ENCODE data around the gene SHFL.

The SHFL gene

GRCh38 chr19:10078329-10078728, 7.8 kb upstream of the SHFL start:
- Histone ChIP-seq H3K27me3 (peaks cover 0 to 3% of the 10 kb centered on the region in 2 donors), H3K9me3 (peaks cover 2 to 9% (median 6%) of the 10 kb centered on the region in 3 donors), H3K36me3 (no peaks in the 10 kb centered on the region), H3K4me3 (no peak overlapping the region), H3K4me1 (no peaks in the 10 kb centered on the region), H3K27ac (no peak overlapping the region)
- DNase-seq: no peak
- intact Hi-C loops (cut with DNase I; ENCODE audit: low total_unique reads): no loop called here
- no peak for TF ChIP-seq CTCF (IDR thresholded peaks at IDR 0.05)

GRCh38 chr19:10079031-10079453, 7.1 kb upstream of the SHFL start:
- Histone ChIP-seq H3K4me3 (no peak overlapping the region), H3K4me1 (no peaks in the 10 kb centered on the region), H3K9me3 (peaks cover under 1 to 3% (median 2%) of the 10 kb centered on the region in 3 donors), H3K27ac (no peak overlapping the region), H3K36me3 (no peaks in the 10 kb centered on the region), H3K27me3 (peaks cover 0 to 3% of the 10 kb centered on the region in 2 donors)
- no peak for DNase-seq
- no peak for TF ChIP-seq CTCF (IDR thresholded peaks at IDR 0.05)
- intact Hi-C loops (cut with DNase I; ENCODE audit: low total_unique reads): no loop called here

- Histone ChIP-seq H3K9me3 (no peaks in the 10 kb centered on the region), H3K27ac (no peak overlapping the region), H3K27me3 (peaks cover 0 to 3% of the 10 kb centered on the region in 2 donors), H3K36me3 (peaks cover 0 to under 1% (median under 1%) of the 10 kb centered on the region in 3 donors), H3K4me1 (peaks cover 0 to 17% (median 5%) of the 10 kb centered on the region in 4 donors), H3K4me3 (no peak overlapping the region)
- TF ChIP-seq CTCF (IDR thresholded peaks at IDR 0.05): no peak
- no peak for DNase-seq
- intact Hi-C loops (cut with DNase I; ENCODE audit: low total_unique reads): no loop called here
These were observed 2.2 kb upstream of the SHFL start for GRCh38 chr19:10083911-10084310.

DNA sequence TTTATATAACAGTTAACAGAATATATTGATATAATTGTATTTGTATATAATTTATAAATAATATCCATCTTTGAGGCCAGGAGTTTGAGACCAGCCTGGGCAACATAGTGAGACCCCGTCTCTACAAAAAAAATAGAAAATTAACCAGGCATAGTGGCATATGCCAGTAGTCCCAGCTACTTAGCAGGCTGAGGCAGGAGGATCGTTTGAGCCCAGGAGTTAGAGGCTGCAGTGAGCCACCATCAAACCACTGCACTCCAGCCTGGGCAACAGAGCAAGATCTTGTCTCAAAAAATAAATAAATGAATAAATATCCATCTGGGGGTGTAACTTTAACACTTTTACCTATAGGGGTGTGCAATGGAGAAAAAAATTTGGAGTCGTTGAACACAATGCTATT, 1.3 kb upstream of the SHFL start:
- Histone ChIP-seq H3K4me1 (peaks cover 0 to 17% (median 5%) of the 10 kb centered on the region in 4 donors), H3K27me3 (no peaks in the 10 kb centered on the region), H3K9me3 (no peaks in the 10 kb centered on the region), H3K36me3 (peaks cover 0 to 10% (median 7%) of the 10 kb centered on the region in 3 donors), H3K27ac (no peak overlapping the region), H3K4me3 (no peak overlapping the region)
- no peak for DNase-seq
- no peak for TF ChIP-seq CTCF (IDR thresholded peaks at IDR 0.05)
- intact Hi-C loops (cut with DNase I; ENCODE audit: low total_unique reads): no loop called here

DNA sequence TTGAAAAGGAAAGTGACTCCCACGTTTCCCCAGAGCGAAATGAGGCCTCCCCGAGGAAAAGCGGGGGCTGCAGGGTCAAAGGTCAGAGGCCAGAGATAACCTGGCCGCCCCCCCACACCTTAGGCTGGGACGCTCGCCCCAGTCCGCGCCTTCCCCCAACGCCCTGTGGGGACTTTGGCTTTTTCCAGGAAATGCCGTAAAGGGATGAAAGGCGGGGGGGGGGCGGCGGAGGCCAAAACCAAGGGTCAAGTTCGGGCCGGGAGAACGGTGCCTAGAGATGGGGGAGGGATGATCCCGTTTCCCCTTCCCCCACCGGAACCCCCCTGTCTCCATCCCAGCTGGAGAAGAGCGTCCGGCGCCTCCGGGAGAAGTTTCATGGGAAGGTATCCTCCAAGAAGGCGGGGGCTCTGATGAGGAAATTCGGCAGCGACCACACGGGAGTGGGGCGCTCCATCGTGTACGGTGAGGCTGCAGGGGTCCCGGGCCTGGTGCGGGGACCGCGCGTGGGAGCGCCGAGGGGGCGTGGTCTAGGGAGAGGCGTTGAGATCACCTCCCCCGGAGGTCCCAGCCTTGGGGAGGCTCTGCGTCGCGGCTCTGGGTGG, 575 bp downstream of the SHFL start:
- H3K9me3 ChIP-seq: no peaks in the 10 kb centered on the region
- peak overlapping the region; percentile 88 to 92 for H3K27ac ChIP-seq
- peaks cover 0 to 29% (median 17%) of the 10 kb centered on the region in 3 donors for H3K36me3 ChIP-seq
- H3K4me1 ChIP-seq: peaks cover 0 to 17% (median 5%) of the 10 kb centered on the region in 4 donors
- DNase-seq: no peak
- H3K4me3 ChIP-seq: peak overlapping the region; percentile 84 to 85
- intact Hi-C loops (cut with DNase I; ENCODE audit: low total_unique reads): no loop called here
- no peaks in the 10 kb centered on the region for H3K27me3 ChIP-seq
- TF ChIP-seq CTCF (IDR thresholded peaks at IDR 0.05): no peak
